ENCODE results near the gene SULT4A1.
"Not testable (repeated sequence)": the region's sequence is repeated elsewhere in the genome, so short reads cannot be mapped to it uniquely, and the experiment has no call there.

Gene SULT4A1

GRCh38 chr22:43862074-43862881 is at the start of gene SULT4A1:
TSS of gene SULT4A1 (minus strand) at chr22:43862513. CDS start at chr22:43862382, 131 bp downstream.
- DNase-seq, result peak; percentile 87

- DNase-seq, result no peak
These were observed 49.0 kb upstream of the SULT4A1 start for GRCh38 chr22:43911351-43911750.

- peak; percentile 74 for DNase-seq
These were observed 47.9 kb upstream of the SULT4A1 start for GRCh38 chr22:43910178-43910695.

GRCh38 chr22:43909708-43910107 is 47.4 kb upstream of the SULT4A1 start:
- no peak for DNase-seq

GRCh38 chr22:43905681-43906080 is 43.4 kb upstream of the SULT4A1 start:
- DNase-seq, result no peak

- peak; percentile 39 for DNase-seq
These were observed 42.1 kb upstream of the SULT4A1 start for GRCh38 chr22:43904412-43904811.

GRCh38 chr22:43903033-43903432 is 40.7 kb upstream of the SULT4A1 start:
- DNase-seq, result not testable (repeated sequence)

GRCh38 chr22:43901976-43902643 is 39.8 kb upstream of the SULT4A1 start:
- DNase-seq, result no peak

- no peak for DNase-seq
These were observed 37.9 kb upstream of the SULT4A1 start for GRCh38 chr22:43900206-43900605.

GRCh38 chr22:43897751-43898261 is 35.5 kb upstream of the SULT4A1 start:
- peak; percentile 52 for DNase-seq

GRCh38 chr22:43895986-43896645 is 33.8 kb upstream of the SULT4A1 start:
- no peak for DNase-seq

- DNase-seq, result no peak
These were observed 31.8 kb upstream of the SULT4A1 start for GRCh38 chr22:43894122-43894521.

GRCh38 chr22:43893266-43893665 is 31.0 kb upstream of the SULT4A1 start:
- no peak for DNase-seq

GRCh38 chr22:43892183-43892894 is 30.0 kb upstream of the SULT4A1 start:
- peak; percentile 21 for DNase-seq

- peak; percentile 76 for DNase-seq
These were observed 29.3 kb upstream of the SULT4A1 start, which contains the start of gene PNPLA5 for GRCh38 chr22:43891360-43892182. TSS of gene PNPLA5 (minus strand) at chr22:43892013. CDS start at chr22:43891880, 133 bp downstream.

- peak; percentile 70 for DNase-seq
These were observed 28.6 kb upstream of the SULT4A1 start for GRCh38 chr22:43890901-43891331.

GRCh38 chr22:43889860-43890253 is 27.5 kb upstream of the SULT4A1 start:
- peak; percentile 19 for DNase-seq

GRCh38 chr22:43889201-43889859 is 27.0 kb upstream of the SULT4A1 start:
- DNase-seq, result no peak

GRCh38 chr22:43888740-43889139 is 26.4 kb upstream of the SULT4A1 start:
- DNase-seq, result no peak

- DNase-seq, result no peak
These were observed 25.1 kb upstream of the SULT4A1 start for GRCh38 chr22:43887391-43887790.

GRCh38 chr22:43886231-43886630 is 23.9 kb upstream of the SULT4A1 start:
- no peak for DNase-seq

Measured in DMS53 (cell line).